GM12891 (cell line): ENCODE data around the gene RTRAF. TPM values are rescaled to one million over a fixed set of nuclear protein-coding genes. Genes with fewer than 3 reads are reported as not detected.

Experiments
- DNase-seq: peaks from one replicate; pipeline ENCODE4 v3.0.0; 2011; ENCODE audit warnings: low spot score; ENCODE audit not compliant: insufficient read length
- FAIRE-seq: peaks from 2 replicates; lab custom pipeline; 2011; peaks lifted over from hg19 to GRCh38; lab: Jason Lieb, UNC
- PAX5 ChIP-seq: IDR thresholded peaks from 2 replicates; pipeline ENCODE4 v1.6.1; 2011; ENCODE audit warnings: low read length, moderate library complexity, mild to moderate bottlenecking; ENCODE audit not compliant: insufficient read depth, severe bottlenecking
- POLR2A ChIP-seq: IDR thresholded peaks from 2 replicates; pipeline ENCODE4 v1.6.1; 2011; ENCODE audit warnings: low read depth, low read length, control low read depth
- POLR2AphosphoS5 ChIP-seq: IDR thresholded peaks from 2 replicates; pipeline ENCODE4 v1.6.1; 2011; ENCODE audit warnings: low read depth, low read length, control low read depth
- POU2F2 ChIP-seq: IDR thresholded peaks from 2 replicates; pipeline ENCODE4 v1.6.1; 2011; ENCODE audit warnings: low read depth, mild to moderate bottlenecking, control low read depth, low read length, moderate library complexity
- SPI1 ChIP-seq: IDR thresholded peaks from 2 replicates; pipeline ENCODE4 v1.6.1; 2011; ENCODE audit warnings: low read depth, low read length, control low read depth
- TAF1 ChIP-seq: IDR thresholded peaks from 2 replicates; pipeline ENCODE4 v1.6.1; 2011; ENCODE audit warnings: low read depth, low read length, control low read depth
- polyA plus RNA-seq: library from polyadenylated mRNA; unstranded; fragments of >200 nt; gene quantifications from one replicate; pipeline ENCODE4 v1.2.1, GENCODE V29; 2012; ENCODE audit warnings: low read depth, missing spikeins, inconsistent platforms; ENCODE audit not compliant: missing spikeins

Gene RTRAF
- 338 TPM for polyA plus RNA-seq

DNA sequence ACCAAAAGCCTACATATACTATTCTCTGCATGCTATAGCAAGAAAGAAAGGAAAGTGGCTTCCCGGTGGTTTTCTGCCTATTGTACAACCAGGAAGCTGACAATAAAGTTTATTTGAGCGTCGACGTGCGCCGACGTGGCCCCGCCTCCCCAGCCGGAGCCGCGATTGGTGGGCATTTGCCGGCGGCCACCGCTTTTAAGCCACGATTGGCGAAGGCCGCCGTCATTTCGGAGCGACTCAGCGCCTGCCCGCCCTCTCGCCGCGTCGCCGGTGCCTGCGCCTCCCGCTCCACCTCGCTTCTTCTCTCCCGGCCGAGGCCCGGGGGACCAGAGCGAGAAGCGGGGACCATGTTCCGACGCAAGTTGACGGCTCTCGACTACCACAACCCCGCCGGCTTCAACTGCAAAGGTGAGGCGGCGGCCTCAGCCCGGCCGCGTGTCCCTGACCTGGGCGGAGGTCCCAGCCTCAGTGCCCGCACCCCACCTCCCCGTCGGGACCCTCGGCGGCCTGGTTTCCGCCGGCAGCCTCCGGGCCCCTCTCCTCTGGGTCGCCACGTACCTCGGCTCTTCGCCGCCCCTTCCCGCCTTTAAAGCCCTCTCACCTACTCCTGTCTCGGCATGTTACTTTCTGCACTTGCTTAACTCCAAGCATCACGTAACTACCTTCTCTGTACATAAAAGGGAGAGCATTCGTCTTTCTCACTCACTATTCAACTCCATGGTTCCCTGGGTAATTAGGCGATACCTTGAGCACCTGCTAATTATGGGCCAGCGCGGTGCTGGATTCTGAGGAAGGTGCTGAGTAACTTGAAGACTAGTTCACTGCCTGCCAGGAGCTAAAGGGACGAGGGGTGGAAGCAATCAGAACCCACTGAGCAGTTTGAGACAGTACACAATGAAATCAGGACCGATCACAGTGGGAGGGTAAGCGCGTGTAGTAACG lies at the start of gene RTRAF:
Gene RTRAF, plus strand, starts transcription at position 254 of the 942 bp plus-strand sequence. Its CDS starts 94 bp downstream, at position 348.
- peak; percentile 99 for FAIRE-seq
- TF ChIP-seq POLR2A: peak; percentile 92
- peak; percentile 54; the same call in 1 of the 2 replicates for TF ChIP-seq TAF1
- no peak for TF ChIP-seq SPI1
- 0 out of 2 replicates have a peak, but pooled peaks have one; percentile 56 for TF ChIP-seq POU2F2
- TF ChIP-seq PAX5: no peak
- TF ChIP-seq POLR2AphosphoS5: peak; percentile 89
- DNase-seq: peak; percentile 77

DNA sequence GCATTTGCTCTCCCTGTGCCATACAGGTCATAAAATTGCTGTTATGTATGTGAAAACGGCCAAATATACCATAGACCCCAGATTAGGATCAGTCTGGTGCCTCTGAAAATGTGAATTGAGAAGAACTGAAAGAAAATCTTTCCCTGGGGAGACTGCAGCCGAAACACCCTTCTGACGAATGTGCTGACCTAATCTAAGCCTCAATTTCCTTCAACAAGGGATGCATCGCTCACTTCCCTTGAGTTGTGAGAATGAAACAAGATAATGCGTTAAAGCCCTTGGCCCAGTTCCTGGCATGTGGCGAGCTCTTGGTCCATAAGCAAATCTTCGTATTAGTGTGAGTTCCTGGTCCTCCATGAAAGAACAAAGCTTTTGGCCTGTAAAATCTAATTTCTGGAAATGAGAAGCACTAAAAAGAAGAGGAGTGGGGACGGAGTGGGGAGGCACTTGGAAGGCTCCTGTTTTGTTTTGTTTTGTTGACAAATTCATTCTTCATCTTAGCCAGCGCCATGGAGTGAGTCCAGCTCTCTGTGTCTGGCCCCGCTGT lies 49.5 kb upstream of the RTRAF start:
- no peak for DNase-seq
- no peak for FAIRE-seq

DNA sequence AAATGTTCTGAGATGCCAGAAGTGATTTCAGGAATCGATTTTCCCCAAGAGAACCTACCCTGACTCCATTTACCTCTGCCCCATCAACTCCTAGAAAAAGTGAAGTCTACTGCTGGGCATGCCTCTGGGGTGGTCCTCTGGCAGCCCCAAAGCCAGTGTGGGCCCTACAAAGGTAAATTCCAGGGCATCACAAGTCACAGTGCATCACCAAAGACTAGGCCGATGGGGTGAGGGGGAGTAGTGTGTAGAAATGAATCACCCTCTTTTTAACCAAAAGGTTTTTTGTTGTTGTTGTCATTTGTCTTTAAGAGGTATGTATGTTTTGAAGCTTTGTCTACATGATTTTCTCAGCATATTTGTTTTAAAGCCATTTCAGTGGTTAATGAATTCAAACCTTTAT lies 46.4 kb upstream of the RTRAF start:
- DNase-seq: no peak
- TF ChIP-seq PAX5: no peak
- no peak for TF ChIP-seq SPI1
- no peak for TF ChIP-seq POU2F2
- TF ChIP-seq POLR2A: no peak
- TF ChIP-seq TAF1: no peak
- TF ChIP-seq POLR2AphosphoS5: no peak
- no peak for FAIRE-seq

More for the DNA sequence above, 49.5 kb upstream of the RTRAF start:
- no peak for TF ChIP-seq POLR2AphosphoS5
- no peak for TF ChIP-seq POLR2A
- TF ChIP-seq TAF1: no peak
- no peak for TF ChIP-seq POU2F2
- peak; percentile 58; the same call in 1 of the 2 replicates for TF ChIP-seq SPI1
- TF ChIP-seq PAX5: no peak

DNA sequence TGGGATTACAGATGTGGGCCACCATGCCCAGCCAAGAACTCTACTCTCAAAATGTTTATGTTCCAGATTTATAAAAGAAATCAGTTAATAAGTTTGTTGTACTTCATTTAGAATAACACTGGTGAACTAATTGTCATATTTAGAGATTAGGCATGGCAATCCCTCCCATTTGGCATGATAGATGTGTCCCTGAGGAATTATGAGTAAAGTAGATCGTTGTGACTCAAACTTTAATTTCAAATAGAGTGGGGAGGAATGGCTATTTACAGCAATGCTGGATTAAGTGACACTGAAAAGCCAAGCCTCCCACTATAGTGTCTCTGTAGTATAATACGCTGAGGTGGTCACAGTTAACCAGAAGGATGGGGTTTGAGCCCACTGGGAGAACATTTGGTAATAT lies 39.3 kb upstream of the RTRAF start:
- no peak for FAIRE-seq
- DNase-seq: no peak
- TF ChIP-seq SPI1 (no peak), POLR2AphosphoS5 (no peak), POLR2A (no peak), PAX5 (no peak), POU2F2 (no peak), TAF1 (no peak)

DNA sequence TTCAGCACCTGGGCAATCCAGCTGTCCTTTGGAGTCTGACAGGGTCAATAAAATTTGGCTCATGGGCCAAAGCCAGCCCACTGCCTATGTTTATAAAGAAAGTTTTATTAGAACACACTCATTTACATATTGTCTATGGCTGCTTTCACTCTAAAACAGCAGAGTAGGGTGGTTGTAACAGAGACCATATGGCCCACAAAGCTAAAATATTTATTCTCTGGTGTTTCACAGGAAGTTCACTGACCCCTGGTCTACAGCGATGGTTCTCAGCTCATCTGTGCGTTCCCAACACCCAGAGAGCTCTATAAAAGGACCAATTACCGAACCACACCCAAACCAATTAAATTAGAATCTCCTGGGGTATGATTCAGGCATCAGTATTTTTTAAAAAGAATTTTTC lies 37.7 kb upstream of the RTRAF start:
- TF ChIP-seq TAF1 (no peak), POLR2AphosphoS5 (no peak), SPI1 (no peak), POU2F2 (no peak), PAX5 (no peak)
- DNase-seq (no peak), FAIRE-seq (no peak)

DNA sequence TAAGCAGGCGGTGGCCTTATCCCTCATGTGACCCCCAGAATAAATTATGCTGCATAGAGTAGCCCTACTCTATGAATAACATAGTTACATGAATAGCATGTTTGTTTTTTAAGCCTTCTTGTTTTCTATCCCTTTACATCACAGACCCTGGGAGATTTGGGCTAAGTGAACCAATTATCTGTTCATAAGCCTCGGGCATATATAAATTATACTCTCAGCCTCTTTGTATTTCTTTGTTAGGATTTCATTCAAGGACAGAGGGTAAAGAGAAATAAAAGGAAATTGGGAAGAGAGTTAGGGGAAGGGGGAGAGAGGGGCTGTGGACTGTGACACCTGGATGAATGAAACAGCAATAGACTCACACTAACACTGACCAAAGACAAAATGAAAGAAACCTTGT lies 35.3 kb upstream of the RTRAF start:
- TF ChIP-seq POLR2AphosphoS5 (no peak), POU2F2 (no peak), TAF1 (no peak), SPI1 (no peak), PAX5 (no peak), POLR2A (no peak)
- DNase-seq (no peak), FAIRE-seq (no peak)

DNA sequence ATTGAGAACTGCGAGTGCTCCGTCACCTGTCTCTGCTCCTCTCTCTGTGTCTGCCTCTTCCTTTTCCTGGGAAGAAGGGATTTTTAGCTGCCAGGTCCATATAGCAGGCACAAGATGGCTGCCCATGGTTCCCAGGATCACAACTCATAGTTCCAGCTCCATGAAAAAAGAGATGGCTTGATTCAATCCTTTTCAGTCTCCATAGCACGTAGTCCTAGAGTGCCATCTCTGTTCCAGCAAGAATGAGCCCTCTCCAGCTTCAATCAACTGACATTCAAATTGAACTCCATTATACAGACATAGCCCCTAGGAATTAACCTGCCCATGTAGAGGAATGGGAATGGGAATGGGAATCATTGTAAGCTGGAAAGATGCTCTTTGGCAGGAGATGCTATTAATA lies 34.7 kb upstream of the RTRAF start:
- FAIRE-seq (no peak), DNase-seq (no peak)
- no peak for TF ChIP-seq TAF1
- no peak for TF ChIP-seq SPI1
- TF ChIP-seq POLR2A: no peak
- no peak for TF ChIP-seq POLR2AphosphoS5
- TF ChIP-seq POU2F2: no peak
- TF ChIP-seq PAX5: no peak

DNA sequence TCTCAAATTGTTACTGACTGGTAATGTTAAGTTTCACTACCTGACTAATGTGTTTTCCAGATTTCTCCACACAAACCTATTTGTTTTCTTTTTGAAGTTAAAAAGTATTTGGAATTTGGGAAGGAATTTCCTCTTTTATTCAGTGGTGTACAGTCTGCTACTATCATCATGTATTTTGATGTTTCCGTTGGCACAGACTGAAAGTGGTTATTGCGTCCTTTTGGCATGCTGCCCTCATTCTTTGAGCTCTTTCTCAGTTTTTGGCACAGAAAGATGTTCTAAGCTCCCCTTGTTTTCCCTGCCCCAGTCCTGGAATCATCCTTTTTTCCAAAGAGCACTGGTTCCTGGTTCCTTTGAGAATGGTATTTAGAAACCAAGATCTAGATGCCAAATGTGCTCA lies 31.4 kb upstream of the RTRAF start:
- no peak for DNase-seq
- no peak for FAIRE-seq
- no peak for TF ChIP-seq POLR2A
- no peak for TF ChIP-seq SPI1
- no peak for TF ChIP-seq PAX5
- TF ChIP-seq POLR2AphosphoS5: no peak

DNA sequence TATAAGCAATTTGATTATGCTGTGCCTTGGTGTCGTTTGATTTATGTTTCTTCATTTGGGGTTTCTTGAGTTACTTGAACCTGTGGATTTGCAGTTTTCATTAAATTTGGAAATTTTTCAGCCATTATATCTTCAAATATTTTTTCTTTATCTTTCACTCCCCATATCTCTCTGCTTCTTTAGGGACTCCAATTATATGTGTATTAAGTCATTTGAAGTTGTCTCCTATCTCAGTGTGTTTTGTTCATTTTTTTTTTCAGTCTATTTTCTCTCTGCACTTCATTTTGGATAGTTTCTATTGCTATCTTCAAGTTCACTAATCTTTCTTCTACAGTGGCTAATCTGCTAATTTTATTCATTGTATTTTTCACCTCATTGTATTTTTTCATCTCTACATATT lies 29.4 kb upstream of the RTRAF start:
- FAIRE-seq: no peak

DNA sequence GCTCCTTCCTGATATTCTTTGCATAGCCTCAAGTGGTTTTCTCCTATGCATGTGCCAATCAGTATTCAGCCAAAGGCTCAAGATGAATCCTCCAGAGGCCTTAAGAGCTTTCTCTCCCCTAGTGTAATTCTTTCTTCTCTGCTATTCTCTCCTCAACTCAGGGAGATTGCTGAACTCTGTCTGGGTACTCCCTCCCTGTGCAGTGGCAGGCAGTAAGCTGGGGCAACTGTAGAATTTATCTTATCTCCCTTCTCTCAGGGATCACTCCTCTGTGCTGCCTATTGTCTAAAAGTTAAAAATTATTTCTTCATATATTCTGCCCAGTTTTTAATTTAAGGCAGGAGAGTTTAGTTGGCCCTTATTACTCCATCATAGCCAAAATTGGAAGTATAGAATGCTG lies 28.5 kb upstream of the RTRAF start:
- DNase-seq: no peak
- no peak for FAIRE-seq
- TF ChIP-seq PAX5 (no peak), POLR2AphosphoS5 (no peak), POU2F2 (no peak), POLR2A (no peak), SPI1 (no peak), TAF1 (no peak)

More for the DNA sequence above, 29.4 kb upstream of the RTRAF start:
- TF ChIP-seq POU2F2 (no peak), SPI1 (no peak), POLR2A (no peak), POLR2AphosphoS5 (no peak), TAF1 (no peak)
- DNase-seq: no peak
